Measurements from ENCODE around the gene SGTA. TPM values are rescaled to one million over a fixed set of nuclear protein-coding genes. Genes with fewer than 3 reads are reported as not detected.

Gene SGTA
- total RNA-seq, 4 donors from 2014 or later = 37.9 to 49.5 (median 44.1) TPM

GRCh38 chr19:2770055-2771013, 12.7 kb downstream of the SGTA start:
- WGBS, 2 donors = 65 to 75% methylated on average over 38 to 40 of the region's 40 CpGs
- DNase-seq (ENCODE audit: low spot score in 2 of 2) = no peak
- TF ChIP-seq POLR2A (IDR thresholded peaks at IDR 0.05) = no peak
- TF ChIP-seq CTCF (IDR thresholded peaks at IDR 0.05) = no peak
- H3K4me3 ChIP-seq (ENCODE audit: low read depth, poor library complexity, severe bottlenecking) = no peak overlapping the region
- intact Hi-C loops (cut with DNase I; ENCODE audit: low total_unique reads) = no loop called here

GRCh38 chr19:2769218-2769617, 13.9 kb downstream of the SGTA start:
- intact Hi-C loops (cut with DNase I; ENCODE audit: low total_unique reads) = no loop called here

GRCh38 chr19:2768365-2769132, 14.5 kb downstream of the SGTA start:
- intact Hi-C loops (cut with DNase I; ENCODE audit: low total_unique reads) = no loop called here
- TF ChIP-seq POLR2A (IDR thresholded peaks at IDR 0.05) (no peak), CTCF (IDR thresholded peaks at IDR 0.05) (no peak)
- 88 to 93% methylated on average over 23 to 27 of the region's 29 CpGs for WGBS, 2 donors
- H3K4me3 ChIP-seq (ENCODE audit: low read depth, poor library complexity, severe bottlenecking) = no peak overlapping the region
- DNase-seq (ENCODE audit: low spot score in 2 of 2) = no peak

More at GRCh38 chr19:2769218-2769617, 13.9 kb downstream of the SGTA start:
- DNase-seq (ENCODE audit: low spot score in 2 of 2) = no peak
- WGBS, 2 donors = 93 to 96% methylated on average over 3 to 8 of the region's 8 CpGs
- no peak overlapping the region for H3K4me3 ChIP-seq (ENCODE audit: low read depth, poor library complexity, severe bottlenecking)
- TF ChIP-seq POLR2A (IDR thresholded peaks at IDR 0.05) (no peak), CTCF (IDR thresholded peaks at IDR 0.05) (no peak)

GRCh38 chr19:2767688-2768087, 15.4 kb downstream of the SGTA start:
- DNase-seq (ENCODE audit: low spot score in 2 of 2) = no peak
- intact Hi-C loops (cut with DNase I; ENCODE audit: low total_unique reads) = no loop called here
- WGBS, 2 donors = 94 to 95% methylated on average over 17 to 19 of the region's 19 CpGs
- no peak overlapping the region for H3K4me3 ChIP-seq (ENCODE audit: low read depth, poor library complexity, severe bottlenecking)
- no peak for TF ChIP-seq CTCF (IDR thresholded peaks at IDR 0.05)
- TF ChIP-seq POLR2A (IDR thresholded peaks at IDR 0.05) = no peak

- intact Hi-C loops (cut with DNase I; ENCODE audit: low total_unique reads) = no loop called here
- TF ChIP-seq POLR2A (IDR thresholded peaks at IDR 0.05) = no peak
- no peak for TF ChIP-seq CTCF (IDR thresholded peaks at IDR 0.05)
- 94 to 98% methylated on average over 26 to 34 of the region's 35 CpGs for WGBS, 2 donors
- H3K4me3 ChIP-seq (ENCODE audit: low read depth, poor library complexity, severe bottlenecking) = no peak overlapping the region
- DNase-seq (ENCODE audit: low spot score in 2 of 2) = no peak
Measured at GRCh38 chr19:2766594-2767372, 16.3 kb downstream of the SGTA start.
